SK-N-DZ (cell line): ENCODE data around the gene FAM180A.
"Not testable (repeated sequence)": the region's sequence is repeated elsewhere in the genome, so short reads cannot be mapped to it uniquely, and the experiment has no call there.

Experiments used
- DNase-seq: peaks from one replicate; pipeline ENCODE4 v3.0.0-alpha.2; 2015; ENCODE audit warnings: low spot score

Gene FAM180A

GRCh38 chr7:135741905-135742304 is 6.7 kb downstream of the FAM180A start:
- DNase-seq: no peak

DNA sequence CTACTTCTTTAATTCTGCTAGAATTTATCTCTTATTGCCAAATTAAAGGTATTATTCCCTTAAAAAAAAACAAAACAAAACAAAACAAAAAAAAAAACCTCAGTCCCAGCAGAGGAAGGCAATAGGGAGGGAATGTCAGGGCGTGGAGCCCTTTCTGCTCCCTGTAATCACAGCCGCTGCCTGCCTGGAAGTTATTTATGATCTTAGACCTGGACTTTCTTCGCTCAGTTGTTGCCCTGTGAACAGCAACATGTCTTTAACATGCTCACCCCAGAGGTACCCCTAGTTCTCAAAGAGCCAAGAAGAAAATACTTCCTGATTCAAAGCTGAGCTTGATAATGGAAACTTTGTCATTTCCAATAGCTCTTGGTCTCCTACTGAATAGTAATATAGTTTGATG is 7.7 kb downstream of the FAM180A start:
- DNase-seq: no peak

DNA sequence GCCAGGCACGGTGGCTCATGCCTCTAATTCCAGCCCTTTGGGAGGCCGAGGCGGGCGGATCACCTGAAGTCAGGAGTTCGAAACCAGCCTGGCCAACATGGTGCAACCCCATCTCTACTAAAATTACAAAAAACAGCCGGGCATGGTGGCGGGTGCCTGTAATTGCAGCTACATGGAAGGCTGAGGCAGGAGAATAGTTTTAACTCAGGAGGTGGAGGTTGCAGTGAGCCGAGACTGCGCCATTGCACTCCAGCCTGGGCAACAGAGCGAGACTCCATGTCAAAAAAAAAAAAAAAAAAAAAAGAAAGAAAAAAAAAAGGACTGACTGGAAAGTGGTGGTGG is 11.3 kb downstream of the FAM180A start:
- DNase-seq: not testable (repeated sequence)

GRCh38 chr7:135736586-135737305 is 11.9 kb downstream of the FAM180A start:
- DNase-seq: no peak

GRCh38 chr7:135734343-135734689 is 14.3 kb downstream of the FAM180A start:
- no peak for DNase-seq

GRCh38 chr7:135733603-135734342 is 14.8 kb downstream of the FAM180A start:
- no peak for DNase-seq

- no peak for DNase-seq
Measured at GRCh38 chr7:135731131-135731530, 17.5 kb downstream of the FAM180A start.

GRCh38 chr7:135729230-135729629 is 19.4 kb downstream of the FAM180A start:
- DNase-seq: no peak

DNA sequence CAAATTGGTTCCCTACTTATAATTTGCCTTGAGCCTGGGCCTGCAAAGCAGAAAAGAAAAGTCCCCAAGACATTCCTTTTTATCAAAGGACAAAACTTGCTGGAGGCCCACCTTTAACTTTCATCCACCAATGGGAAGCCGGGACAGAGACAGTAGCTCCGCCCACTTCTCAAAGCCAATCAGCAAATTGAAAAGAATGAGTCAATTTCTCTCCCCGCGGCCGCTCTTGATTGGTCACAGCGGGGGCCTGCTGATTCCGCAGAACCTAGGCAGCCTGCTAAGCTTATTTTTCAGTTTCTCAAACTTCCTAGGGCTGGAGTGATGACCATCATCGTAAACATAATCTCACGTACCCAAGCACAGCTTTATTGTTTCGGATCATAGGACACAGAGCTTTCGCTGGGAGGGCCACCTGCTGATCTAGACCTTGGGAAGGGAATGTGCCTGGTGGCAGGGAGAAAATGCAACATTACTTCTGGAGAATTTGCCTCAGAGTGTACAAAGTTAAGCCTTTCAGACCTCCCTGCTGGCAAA is 20.4 kb downstream of the FAM180A start, which contains the start of gene SLC13A4:
Gene SLC13A4, minus strand, starts transcription at position 51 of the 534 bp plus-strand sequence. CDS start 690 bp downstream, outside the sequence.
- DNase-seq: no peak

- no peak for DNase-seq
Measured at GRCh38 chr7:135726911-135727673, 21.5 kb downstream of the FAM180A start.

DNA sequence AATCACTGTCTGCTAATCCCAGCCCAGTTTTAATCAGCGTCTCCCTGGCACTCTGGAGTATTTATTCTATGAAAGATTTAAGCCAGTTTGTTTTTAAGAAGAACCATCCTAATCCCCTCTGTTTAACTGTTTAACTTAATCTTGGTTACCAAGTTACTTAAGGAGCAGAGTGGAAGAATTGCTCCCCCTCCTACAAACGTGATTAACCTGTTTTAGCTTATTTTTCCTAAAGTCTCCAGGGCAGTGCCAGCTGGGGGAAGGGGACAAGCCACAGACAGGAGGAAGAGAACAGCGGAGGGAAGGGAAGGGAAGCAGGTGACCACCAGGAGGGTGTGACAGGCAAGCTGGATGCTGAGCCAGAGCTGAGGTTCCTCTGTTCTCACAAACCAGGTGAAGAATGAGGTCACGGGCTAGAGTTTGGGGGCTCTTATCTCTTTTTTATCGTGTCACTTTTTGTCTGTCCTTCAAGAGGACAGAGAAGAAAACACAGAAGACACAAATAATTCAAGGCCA is 22.3 kb downstream of the FAM180A start:
- no peak for DNase-seq

DNA sequence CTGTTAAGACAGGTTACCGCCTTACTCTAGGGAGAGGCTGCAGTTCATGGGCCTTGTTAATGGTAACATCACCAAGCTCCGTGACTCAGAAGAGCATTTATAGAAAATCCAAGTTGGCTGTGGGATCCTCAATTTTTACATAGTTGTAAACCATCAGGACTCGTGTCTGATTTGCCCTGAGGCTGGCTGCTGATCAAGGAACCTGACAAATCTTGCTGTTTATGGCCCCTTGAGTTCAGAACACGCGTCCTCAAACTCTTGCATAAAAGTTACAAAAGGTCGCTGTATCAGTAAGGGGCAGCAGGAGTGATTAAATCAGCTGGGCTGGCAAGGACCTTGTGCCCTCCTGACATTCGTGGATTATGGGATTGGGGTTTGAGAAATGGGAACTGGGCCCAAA is 25.2 kb downstream of the FAM180A start:
- DNase-seq: no peak

GRCh38 chr7:135721198-135721820 is 27.3 kb downstream of the FAM180A start:
- DNase-seq: no peak

DNA sequence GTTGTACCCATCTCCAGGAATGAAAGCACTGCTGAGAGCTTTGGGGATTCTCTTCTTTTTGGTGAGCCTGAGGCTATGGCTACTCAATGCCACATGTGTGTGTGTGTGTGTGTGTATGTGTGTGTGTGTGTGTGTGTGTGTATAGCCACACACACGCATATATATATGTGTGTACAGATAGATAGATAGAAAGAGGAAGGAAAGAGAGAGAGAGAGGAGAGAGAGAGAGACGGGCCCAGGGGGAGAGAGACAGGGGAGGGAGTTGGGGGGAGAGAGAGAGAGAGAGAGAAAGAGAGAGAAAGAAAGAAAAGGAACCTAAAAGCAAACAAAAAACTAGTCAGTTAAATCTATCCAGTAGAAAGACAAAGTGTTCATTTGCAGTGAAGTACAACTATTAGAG is 28.9 kb downstream of the FAM180A start:
- no peak for DNase-seq

DNA sequence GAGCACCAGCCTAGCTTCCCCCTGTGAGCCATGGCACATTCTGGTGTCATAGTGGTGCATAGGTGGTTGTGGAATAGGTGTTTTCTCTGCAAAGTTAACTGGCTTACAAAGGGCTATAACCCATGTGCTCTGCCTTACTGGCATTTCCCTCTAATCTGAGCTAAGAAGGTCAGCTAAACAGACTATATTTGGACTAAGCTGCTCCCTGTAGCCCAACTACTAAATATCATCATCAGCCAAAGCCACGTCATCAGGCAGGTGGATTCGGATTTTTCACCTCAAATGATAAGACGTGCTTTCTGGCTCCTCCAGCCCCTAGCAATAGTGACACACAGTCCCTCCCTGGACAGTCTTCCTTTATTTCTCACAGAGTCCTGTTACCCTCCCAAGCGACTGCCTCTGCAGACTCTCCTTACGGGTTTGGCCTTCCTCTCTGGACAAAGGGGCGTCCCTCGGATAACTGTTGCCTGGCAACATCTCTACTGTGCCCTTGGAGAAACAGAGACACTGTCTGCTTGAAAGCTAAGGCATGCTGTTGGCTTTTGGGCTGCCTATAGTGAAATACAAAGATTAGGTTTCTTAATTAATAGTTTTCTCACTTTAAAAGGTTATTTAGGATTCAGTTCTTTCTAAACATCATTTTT is 29.7 kb downstream of the FAM180A start:
- DNase-seq: no peak

DNA sequence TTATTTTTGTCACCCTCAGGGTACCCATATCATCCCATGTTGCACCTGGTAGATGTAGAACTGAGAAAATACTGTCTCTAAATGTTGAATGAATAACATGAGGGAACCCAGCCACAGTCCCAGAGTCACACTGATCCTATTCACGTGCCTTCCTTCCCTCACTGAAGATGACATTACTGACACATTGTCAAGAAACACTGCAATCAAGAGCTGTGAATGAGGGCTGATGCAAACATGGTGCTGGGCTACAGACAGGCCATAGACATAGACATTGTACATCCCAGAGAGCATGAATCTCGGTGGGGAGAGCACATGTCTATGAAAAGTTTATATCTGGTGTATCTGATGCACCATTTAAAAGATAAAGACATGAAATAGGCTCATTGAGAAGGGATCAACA is 30.4 kb downstream of the FAM180A start:
- no peak for DNase-seq

DNA sequence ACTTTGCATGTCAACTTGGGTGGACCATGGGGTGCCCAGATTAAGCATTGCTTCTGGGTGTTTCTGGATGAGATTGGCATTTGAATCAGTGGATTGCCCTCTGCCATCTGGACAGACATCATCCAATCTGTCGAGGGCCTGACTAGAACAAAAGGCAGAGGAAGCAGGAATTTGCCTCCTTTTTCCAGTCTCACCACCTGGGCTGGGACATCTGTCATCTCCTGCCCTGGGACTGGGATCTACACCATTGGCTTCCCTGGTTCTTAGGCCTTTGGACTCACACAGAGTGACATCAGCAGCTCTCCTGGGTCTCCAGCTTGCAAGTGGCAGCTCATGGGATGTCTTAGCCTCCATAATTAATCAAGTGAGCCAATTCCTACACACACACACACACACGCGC is 30.9 kb downstream of the FAM180A start:
- DNase-seq: no peak

GRCh38 chr7:135716677-135717238 is 31.9 kb downstream of the FAM180A start:
- DNase-seq: no peak

DNA sequence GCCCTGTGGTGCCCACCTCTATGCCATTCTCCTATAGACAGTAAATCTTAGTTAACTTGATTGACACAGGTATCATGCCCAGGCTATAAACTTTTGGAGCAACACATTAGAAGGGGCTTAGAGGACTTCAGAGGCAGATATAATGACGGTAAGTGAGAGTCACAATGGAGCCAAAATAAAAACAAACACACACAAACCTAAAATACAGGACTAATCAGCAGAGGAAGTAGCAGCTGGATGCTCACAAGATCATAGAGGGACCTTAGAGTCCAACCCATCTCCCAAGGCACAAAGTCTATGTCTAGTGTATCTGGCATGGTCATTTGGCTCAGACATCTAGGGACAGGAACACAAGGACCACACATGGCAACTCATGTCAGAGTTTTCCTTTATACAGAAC is 32.9 kb downstream of the FAM180A start:
- no peak for DNase-seq

- no peak for DNase-seq
Measured at GRCh38 chr7:135715055-135715522, 33.5 kb downstream of the FAM180A start.
